Tibial nerve (tissue), 4 donors: Measurements from ENCODE around the gene GATAD2A. TPM values are rescaled to one million over a fixed set of nuclear protein-coding genes. Genes with fewer than 3 reads are reported as not detected.

Experiments used
- DNase-seq, 2 donors: peaks; one replicate each; pipeline ENCODE4 v3.0.0-alpha.2; 2019; ENCODE audit warnings: low spot score in 2 of 2
- H3K27ac ChIP-seq, 4 donors: fragments of 200-600 bp; sonication (generic) in 3 of 4; one replicate each; pipeline ENCODE4 v1.5.1; 2017 to 2019; ENCODE audit warnings: mild to moderate bottlenecking in 1 of 4
- H3K27me3 ChIP-seq, 2 donors: fragments of 200-600 bp; sonication (generic) in 1 of 2; one replicate each; pipeline versions ENCODE4 v1.5.1 to v1.6.0; 2017 to 2019
- H3K36me3 ChIP-seq, 3 donors: fragments of 200-600 bp; sonication (generic); one replicate each; pipeline ENCODE4 v1.5.1; 2018 to 2019
- H3K4me1 ChIP-seq, 4 donors: fragments of 200-600 bp; sonication (generic) in 3 of 4; one replicate each; pipeline ENCODE4 v1.5.1; 2017 to 2019
- H3K4me3 ChIP-seq, 4 donors: fragments of 200-600 bp; sonication (generic) in 3 of 4; one replicate each; pipeline ENCODE4 v1.5.1; 2017 to 2019; ENCODE audit warnings: mild to moderate bottlenecking in 1 of 4, moderate library complexity in 1 of 4
- H3K9me3 ChIP-seq, 4 donors: fragments of 200-600 bp; sonication (generic) in 3 of 4; one replicate each; pipeline ENCODE4 v1.5.1; 2017 to 2019
- CTCF ChIP-seq, 5 experiments: fragments of 200-600 bp in 3 of 5; fragments of 450-650 bp in 2 of 5; sonication (generic) in 3 of 5; IDR thresholded peaks; one replicate each; pipeline ENCODE4 v1.5.1; 2016 to 2019; ENCODE audit warnings: antibody characterized with exemption in 5 of 5, mild to moderate bottlenecking in 3 of 5, moderate library complexity in 2 of 5
- EP300 ChIP-seq, 2 donors: sonication (generic); formaldehyde crosslinking; IDR thresholded peaks; one replicate each; pipeline ENCODE4 v1.6.1; 2017; ENCODE audit warnings: antibody characterized with exemption in 2 of 2, mild to moderate bottlenecking in 1 of 2
- POLR2A ChIP-seq, 2 donors: fragments of 450-650 bp; IDR thresholded peaks; one replicate each; pipeline ENCODE4 v1.6.1; 2017; ENCODE audit warnings: antibody characterized with exemption in 2 of 2, mild to moderate bottlenecking in 2 of 2, moderate library complexity in 2 of 2
- WGBS, 2 donors: methylation state at CpG; one replicate each; pipeline ENCODE4 v1.1.5; 2018; 5-methylcytosine and 5-hydroxymethylcytosine counted together
- small RNA-seq: library from RNA; depleted of rRNA; stranded (forward); fragments of <200 nt; gene quantifications from one replicate; pipeline ENCODE3, GENCODE V24; 2016
- total RNA-seq, 4 donors: library from RNA; depleted of rRNA; stranded (reverse); fragments of >200 nt; gene quantifications; one replicate each; pipeline ENCODE4 v1.1.0, GENCODE V29; 2016

Gene GATAD2A
- total RNA-seq, 4 donors from 2014 or later, result 34.1 to 69.6 (median 36.8) TPM

- Histone ChIP-seq H3K4me1 (no peaks in the 10 kb centered on the region), H3K9me3 (no peaks in the 10 kb centered on the region), H3K4me3 (no peak overlapping the region), H3K27me3 (no peaks in the 10 kb centered on the region), H3K27ac (no peak overlapping the region), H3K36me3 (peaks cover 0 to 13% (median 0%) of the 10 kb centered on the region in 3 donors)
- 69 to 72% methylated on average over 13 to 15 of the region's 15 CpGs for WGBS, 2 donors
- no peak for DNase-seq
- TF ChIP-seq EP300 (IDR thresholded peaks at IDR 0.05) (no peak), CTCF (IDR thresholded peaks at IDR 0.05) (no peak), POLR2A (IDR thresholded peaks at IDR 0.05) (no peak)
Measured at GRCh38 chr19:19558055-19558454, 152.6 kb downstream of the GATAD2A start.

Small RNA genes within 50 kb of the gene (small RNA-seq; reads per million reads assigned to genes)
- not detected for gene MIR640

Other genes starting within 250 kb of the GATAD2A start
- 1 to 10 TPM in 1 of 4 donors, under 1 TPM in 1, not detected in 2; 0.21 to 3.7 TPM for gene MEF2B, start 235.4 kb upstream of the GATAD2A start, total RNA-seq
- 10 to 100 TPM; 11.8 to 29.1 (median 18.8) TPM for gene BORCS8, start 213.5 kb upstream of the GATAD2A start, total RNA-seq
- 10 to 100 TPM; 46.3 to 62.1 (median 56.8) TPM for gene RFXANK, start 213.4 kb upstream of the GATAD2A start, total RNA-seq
- 10 to 100 TPM; 13.5 to 21.3 (median 15.1) TPM for gene NR2C2AP, start 202.3 kb upstream of the GATAD2A start, total RNA-seq
- gene NCAN, start 193.7 kb upstream of the GATAD2A start, total RNA-seq, result not detected
- gene TM6SF2, start 132.4 kb upstream of the GATAD2A start, total RNA-seq, result 1 to 10 TPM in 1 of 4 donors, not detected in 3; 2.1 TPM
- 10 to 100 TPM; 21.6 to 36.0 (median 27.5) TPM for gene SUGP1, start 85.2 kb upstream of the GATAD2A start, total RNA-seq
- 100 to 1,000 TPM in 2 of 4 donors, 10 to 100 TPM in 2; 56.8 to 108 (median 97.8) TPM for gene MAU2, start 84.8 kb upstream of the GATAD2A start, total RNA-seq
- 1 to 10 TPM; 1.8 to 7.2 (median 3.7) TPM for gene TSSK6, start 109.9 kb downstream of the GATAD2A start, total RNA-seq
- 10 to 100 TPM; 27.3 to 93.6 (median 61.6) TPM for gene NDUFA13, start 110.5 kb downstream of the GATAD2A start, total RNA-seq
- 1 to 10 TPM; 4.2 to 9.4 (median 5.7) TPM for gene YJEFN3, start 123.2 kb downstream of the GATAD2A start, total RNA-seq
- under 1 TPM in 2 of 4 donors, not detected in 2; 0.20 to 0.66 TPM for gene CILP2, start 132.6 kb downstream of the GATAD2A start, total RNA-seq
- 10 to 100 TPM in 2 of 4 donors, 1 to 10 TPM in 2; 3.7 to 11.8 (median 8.1) TPM for gene PBX4, start 213.0 kb downstream of the GATAD2A start, total RNA-seq
- gene LPAR2, start 222.5 kb downstream of the GATAD2A start, total RNA-seq, result 1 to 10 TPM in 3 of 4 donors, under 1 TPM in 1; 0.39 to 3.0 (median 1.8) TPM
- 10 to 100 TPM in 3 of 4 donors, 1 to 10 TPM in 1; 8.8 to 35.1 (median 15.6) TPM for gene GMIP, start 238.0 kb downstream of the GATAD2A start, total RNA-seq